NCI-H2029 treated with DMSO at 0.1 percent for 48 hours (cell line): ENCODE measurements around the gene UTP25.
"Not testable (repeated sequence)": the region's sequence is repeated elsewhere in the genome, so short reads cannot be mapped to it uniquely, and the experiment has no call there.

Experiments used
- DNase-seq: peaks from one replicate; lab custom pipeline; 2025; lab: John Stamatoyannopoulos, UW

Gene UTP25

DNA sequence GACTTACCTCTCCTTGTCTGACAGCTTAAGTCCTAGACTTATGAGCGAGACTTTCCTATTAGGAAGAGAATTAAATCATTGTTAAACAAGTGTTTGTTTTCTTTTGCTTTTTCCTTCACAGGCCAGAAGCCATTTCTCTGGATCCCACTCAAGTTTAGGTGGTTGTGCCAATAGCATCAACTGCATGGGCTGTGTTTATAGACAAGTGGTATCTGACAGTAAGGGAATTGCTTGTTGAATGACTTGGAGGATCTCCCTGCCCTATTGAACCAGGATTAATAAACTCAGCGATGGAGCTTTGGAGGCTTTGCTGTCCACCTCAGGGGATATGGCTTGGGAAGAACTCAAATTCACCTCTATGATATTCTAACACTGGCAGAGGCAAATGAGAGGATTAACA lies 43.7 kb downstream of the UTP25 start:
- DNase-seq = no peak

DNA sequence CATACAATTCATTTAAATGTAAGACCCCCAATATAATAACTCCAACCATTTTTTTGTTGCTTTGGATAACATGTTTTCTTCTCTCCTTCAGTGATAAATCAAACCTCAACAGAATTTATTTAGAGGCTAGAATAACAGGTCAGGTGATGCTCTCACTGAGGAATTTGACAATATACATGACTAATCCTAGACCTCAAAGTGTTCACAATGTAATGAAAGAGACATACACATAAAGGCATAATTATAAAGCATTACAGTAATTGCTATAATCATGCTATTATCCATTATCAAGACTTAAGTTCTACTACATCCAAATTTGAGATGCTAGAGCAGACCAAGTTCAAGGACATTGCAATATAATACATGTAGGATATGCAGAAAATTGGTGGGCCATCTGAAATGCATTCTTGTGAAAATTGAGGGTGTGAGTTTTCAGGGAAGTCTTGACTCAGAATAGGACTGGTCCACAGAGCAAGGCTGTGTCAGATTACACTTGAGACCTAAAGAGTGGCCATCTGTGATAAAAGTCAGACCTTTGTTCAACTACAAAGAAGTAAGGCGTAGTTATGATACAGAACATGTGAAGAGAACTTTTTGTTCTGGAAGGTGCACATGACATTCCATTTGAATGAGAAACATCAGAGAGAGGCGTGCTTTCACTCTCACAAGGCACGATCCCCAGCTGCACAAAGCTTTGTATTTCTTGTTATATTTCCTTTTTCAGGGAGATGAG lies 45.5 kb downstream of the UTP25 start:
- DNase-seq = no peak

DNA sequence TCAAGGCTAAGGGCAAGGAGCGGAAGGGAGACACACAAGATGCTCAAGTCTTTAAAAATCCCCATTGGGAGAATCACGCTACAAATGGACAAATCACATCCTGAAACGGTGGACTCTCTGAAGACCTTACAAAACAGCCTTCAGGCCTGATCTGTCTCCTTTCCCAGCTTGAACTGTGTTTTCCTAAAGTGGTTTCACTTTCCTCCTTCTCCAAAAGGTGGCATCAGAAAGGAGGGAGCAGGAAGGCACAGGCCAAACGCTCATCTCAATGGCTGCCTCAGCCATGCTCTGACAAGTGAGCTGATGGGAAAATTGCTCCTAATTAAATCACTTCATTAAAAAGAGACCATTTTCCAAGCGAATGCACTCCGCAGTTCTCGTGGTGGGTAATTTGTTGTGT lies 47.7 kb downstream of the UTP25 start:
- peak; percentile 54 for DNase-seq

GRCh38 chr1:209876078-209876800 lies 48.5 kb downstream of the UTP25 start:
- no peak for DNase-seq

DNA sequence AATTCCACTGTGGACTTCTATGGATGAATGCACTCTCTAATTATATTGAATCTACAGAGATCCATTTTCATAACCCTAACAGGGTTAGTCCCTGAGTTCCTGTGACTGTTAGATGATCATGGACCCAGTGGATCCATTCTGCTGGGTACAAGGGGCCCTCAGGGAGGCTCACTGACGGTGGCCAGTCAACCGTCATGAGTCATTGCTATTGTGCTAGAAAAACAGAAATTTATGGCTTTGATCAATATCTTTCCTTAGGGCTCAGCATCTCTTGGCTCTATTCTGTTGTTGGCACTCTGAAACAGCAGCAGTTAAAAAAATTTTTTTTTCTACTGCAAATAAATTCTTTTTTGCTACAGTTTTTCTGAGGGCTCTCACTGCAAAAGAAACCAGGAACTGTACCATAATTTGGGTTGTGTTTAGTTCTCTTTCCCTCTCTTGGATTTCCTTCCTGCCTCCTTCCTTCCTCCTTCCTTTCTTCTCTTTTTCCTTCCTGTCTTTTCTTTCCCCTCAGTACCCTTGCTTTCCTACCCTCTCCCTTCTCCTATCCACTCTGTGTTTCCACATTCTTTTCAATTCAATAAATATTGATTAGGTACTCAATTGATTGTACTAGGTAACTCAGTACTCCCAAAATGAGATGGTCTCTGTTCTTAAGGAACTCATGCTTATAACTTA lies 49.5 kb downstream of the UTP25 start:
- no peak for DNase-seq

DNA sequence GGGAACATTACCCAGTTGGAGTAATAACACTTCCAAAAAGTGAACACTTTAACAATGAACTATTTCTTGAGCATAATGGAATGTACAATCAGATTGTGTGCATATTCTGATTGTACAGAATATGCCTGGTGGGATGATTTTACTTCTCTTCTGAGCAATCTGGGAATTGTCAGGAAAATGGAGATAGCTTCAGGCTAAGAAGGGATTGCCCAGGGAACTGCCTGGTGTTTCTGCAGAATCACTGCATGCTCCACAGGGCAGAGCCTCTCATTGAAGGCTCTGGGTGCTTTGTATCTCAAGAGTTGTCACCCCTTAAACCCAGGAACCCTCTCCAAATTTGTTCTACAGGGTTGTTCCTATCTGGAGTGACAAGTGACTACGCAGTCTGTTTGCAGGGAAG lies 51.2 kb downstream of the UTP25 start:
- DNase-seq = no peak

GRCh38 chr1:209879539-209879938 lies 51.8 kb downstream of the UTP25 start:
- DNase-seq = no peak

DNA sequence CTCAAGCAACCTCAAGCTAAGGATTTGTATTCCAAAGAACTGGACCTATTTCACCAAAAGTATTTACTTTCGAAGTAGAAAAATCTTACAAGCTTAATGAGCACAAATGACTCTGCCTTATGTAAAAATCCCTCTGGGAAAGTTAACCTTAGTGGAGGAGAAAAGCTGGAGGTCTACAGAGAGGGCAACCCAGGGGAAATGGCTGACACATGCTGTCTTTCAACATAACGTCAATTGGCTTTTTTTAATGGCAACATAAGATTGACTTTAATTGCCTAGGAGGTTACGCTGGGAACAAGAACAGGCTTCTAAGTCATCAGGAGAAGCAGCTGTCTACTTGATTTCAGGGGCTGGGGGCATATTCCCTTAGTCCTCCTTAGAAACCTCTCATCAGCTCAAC lies 52.3 kb downstream of the UTP25 start:
- no peak for DNase-seq

DNA sequence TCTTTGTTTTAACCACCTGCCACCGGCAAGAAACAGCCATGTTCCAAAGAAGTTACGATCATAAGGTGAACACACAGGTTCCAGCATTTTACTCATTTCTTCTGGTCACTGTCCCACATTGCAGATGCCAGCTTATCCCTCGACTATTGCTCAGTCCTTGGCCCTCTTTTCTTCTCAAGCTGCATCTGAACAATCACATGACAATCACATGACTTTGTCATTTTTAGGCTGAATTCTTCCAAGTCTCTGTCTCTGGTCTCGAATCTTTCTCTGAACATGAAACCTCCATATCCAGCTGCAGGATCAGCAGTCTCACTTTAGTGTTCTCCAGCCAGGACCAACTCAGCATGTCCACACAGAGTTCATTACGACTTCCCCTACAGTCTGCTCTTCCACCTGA lies 53.8 kb downstream of the UTP25 start:
- DNase-seq = no peak

GRCh38 chr1:209882286-209882685 lies 54.5 kb downstream of the UTP25 start:
- no peak for DNase-seq

DNA sequence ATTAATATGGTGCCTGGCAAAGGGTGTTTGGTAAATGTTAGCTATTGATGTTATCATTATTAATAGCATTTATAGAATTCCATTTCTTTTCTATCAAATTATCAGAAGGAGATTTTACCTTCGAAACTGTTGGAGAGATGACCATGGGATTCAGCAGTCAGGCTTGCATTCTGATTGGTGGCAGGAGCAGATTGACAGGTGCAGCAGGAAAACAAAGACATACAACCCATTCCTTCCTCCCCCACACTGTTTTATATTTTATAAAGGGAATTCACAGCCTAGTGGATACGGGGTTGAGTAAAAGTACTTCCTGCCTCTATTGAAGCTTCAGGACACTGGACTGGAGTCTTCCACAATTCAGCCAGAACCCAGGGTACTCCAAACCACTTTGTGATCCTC lies 55.2 kb downstream of the UTP25 start:
- DNase-seq = no peak

DNA sequence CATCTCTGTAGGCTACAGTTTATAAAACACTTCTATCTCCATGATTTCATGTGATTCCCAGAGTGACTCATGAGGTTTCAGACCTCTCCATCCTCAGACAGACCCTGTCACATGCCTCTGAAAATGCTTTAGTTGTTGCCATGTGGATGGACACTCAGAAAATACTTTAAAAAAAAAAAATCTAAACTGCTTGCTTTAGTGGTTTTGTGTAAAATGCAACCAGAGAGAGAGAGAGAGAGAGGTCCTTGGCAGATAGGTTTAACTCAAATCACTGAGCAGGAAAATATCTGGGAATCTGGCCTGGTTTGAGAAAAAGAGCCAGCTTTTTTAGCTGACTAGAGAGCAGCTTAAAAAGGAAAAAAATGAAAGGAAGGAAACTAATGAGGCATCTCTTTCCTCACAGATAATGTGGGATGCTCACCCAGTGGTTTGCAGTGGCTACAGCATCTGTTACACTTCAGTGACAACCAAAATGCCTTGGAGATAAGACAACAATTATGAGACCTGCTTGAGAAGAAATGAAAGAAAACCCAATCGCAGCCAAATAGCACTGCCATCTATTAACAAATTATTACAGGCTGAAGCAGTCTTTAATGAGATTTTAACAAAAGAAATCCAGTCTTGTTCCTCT lies 55.7 kb downstream of the UTP25 start:
- no peak for DNase-seq

GRCh38 chr1:209884249-209884648 lies 56.5 kb downstream of the UTP25 start:
- DNase-seq = no peak

GRCh38 chr1:209884665-209885117 lies 56.9 kb downstream of the UTP25 start:
- DNase-seq = no peak

GRCh38 chr1:209885403-209886218 lies 57.8 kb downstream of the UTP25 start:
- DNase-seq = no peak

GRCh38 chr1:209886219-209886536 lies 58.4 kb downstream of the UTP25 start:
- no peak for DNase-seq

DNA sequence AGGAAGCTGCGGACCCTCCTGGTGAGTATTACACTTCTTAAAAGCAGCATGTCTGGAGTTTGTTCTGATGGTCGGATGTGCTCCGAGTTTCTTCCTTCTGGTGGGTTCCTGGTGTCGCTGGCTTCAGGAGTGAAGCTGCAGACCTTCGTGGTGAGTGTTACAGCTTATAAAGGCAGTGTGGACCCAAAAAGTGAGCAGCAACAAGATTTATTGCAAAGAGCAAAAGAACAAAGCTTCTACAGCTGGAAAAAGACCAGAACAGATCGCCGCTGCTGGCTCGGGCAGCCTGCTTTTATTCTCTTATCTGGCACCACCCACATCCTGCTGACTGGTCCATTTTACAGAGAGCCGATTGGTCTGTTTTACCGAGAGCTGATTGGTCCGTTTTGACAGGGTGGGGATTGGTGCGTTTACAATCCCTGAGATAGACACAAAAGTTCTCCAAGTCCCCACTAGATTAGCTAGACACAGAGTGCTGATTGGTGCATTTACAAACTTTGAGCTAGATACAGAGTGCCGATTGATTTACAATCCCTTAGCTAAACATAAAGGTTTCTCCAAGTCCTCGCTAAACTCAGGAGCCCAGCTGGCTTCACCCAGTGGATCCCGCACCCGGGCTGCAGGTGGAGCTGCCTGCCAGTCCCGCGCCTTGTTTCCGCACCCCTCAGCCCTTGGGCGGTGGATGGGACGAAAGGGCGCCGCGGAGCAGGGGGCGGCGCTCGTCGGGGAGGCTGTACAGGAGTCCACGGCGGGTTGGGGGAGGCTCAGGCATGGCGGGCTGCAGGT lies 60.7 kb downstream of the UTP25 start:
- DNase-seq = not testable (repeated sequence)

DNA sequence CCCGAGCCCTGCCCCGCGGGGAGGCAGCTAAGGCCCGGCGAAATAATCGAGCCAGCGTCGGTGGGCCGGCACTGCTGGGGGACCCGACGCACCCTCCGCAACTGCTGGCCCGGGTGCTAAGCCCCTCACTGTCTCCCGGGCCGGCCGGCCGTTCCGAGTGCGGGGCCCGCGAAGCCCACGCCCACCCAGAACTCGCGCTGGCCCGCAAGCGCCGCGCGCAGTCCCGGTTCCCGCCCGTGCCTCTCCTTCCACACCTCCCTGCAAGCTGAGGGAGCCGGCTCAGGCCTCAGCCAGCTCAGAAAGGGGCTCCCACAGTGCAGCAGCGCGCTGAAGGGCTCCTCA lies 61.3 kb downstream of the UTP25 start:
- DNase-seq = no peak

DNA sequence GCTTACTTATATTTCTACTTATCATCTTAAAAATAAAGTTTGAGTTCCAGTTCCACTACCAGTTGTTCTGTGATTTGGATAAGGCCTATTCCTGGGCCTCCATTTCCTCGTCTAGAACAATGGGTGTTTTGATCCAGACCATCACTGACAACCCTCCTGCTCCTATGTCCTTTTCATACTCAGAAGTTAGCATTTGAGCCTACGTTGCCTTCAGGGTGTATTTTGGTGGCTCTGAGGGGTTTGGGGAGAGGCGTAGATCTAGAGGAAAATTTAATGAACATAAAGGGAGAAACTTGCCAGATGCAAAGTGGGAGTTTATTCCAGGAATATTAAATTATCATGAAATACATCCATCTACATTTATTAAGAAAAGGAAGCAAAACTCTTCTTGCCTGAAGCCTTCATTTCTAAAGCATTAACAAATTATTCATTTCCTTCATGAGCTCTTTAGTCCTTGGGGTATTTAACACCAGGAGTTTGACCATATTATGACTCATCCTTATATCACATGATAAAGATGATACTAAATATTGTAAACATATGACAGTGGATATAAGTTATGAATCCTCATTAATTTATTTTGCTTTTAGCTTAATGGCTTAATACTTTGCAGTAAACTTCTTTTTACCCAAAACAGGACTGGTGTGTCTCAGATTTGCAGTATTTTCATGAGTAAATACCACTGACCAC lies 63.0 kb downstream of the UTP25 start:
- no peak for DNase-seq

DNA sequence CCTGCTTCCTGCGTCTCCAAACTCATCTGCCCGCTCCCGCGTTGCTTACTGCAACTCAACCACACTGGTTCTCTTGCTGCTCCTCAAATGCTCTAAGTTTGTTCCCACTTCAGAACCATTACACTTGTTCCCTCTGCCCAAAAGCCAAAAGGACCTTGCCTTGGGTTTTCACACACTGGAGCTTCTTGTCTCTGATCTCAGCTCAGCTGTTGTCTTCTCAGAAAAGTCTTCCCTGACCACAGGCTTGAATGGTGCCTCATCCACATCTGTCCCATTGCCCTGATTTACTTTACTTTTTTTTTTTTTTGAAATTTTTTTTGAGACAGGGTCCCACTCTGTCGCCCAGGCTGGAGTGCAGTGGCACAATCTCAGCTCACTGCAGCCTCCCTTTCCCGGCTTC lies 66.0 kb downstream of the UTP25 start:
- DNase-seq = no peak

DNA sequence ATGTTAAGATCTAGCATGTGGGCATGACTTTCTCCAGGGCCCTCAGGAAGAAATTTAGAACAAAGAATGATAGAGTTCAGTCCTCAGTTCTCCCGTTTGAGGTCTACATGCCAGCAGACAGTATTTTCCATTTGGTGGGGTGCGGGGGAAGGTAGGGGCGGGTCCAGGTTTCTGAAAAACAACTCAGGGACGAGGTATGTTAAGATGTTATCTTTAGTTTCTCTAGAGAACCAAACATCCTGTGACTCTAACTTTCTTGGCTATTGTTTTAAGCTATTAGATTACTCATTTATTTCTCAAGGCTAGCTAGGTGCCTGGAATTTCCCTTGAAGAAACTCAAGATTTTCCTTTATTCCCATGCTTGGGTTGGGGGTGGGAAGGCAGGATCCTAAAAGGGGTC lies 67.9 kb downstream of the UTP25 start:
- no peak for DNase-seq
